Superior temporal gyrus (tissue), 1 donor: ENCODE data around the gene CHAF1A.
A peak's percentile ranks its signal among the peaks of the same experiment; 100 is the strongest.

Experiments used
- DNase-seq: peaks from one replicate; pipeline ENCODE4 v3.0.0-alpha.2; 2016; ENCODE audit errors: extremely low spot score

CHAF1A gene

GRCh38 chr19:4456476-4456842, 54.0 kb downstream of the CHAF1A start:
- peak; percentile 37 for DNase-seq

- DNase-seq, result no peak
These were observed 54.6 kb downstream of the CHAF1A start for GRCh38 chr19:4456843-4457653.

- peak; percentile 98 for DNase-seq
These were observed 55.4 kb downstream of the CHAF1A start, which contains the start of gene UBXN6 for GRCh38 chr19:4457654-4458395. Gene UBXN6, minus strand, starts transcription at chr19:4457794. Its CDS starts 97 bp downstream, at chr19:4457697.

- no peak for DNase-seq
These were observed 62.6 kb downstream of the CHAF1A start for GRCh38 chr19:4464815-4465581.

- DNase-seq, result no peak
These were observed 65.4 kb downstream of the CHAF1A start for GRCh38 chr19:4467835-4468234.

- DNase-seq, result peak; percentile 100
These were observed 69.1 kb downstream of the CHAF1A start for GRCh38 chr19:4471403-4472173.

- DNase-seq, result no peak
These were observed 69.9 kb downstream of the CHAF1A start, which contains the start of gene HDGFL2 for GRCh38 chr19:4472174-4472974. Gene HDGFL2, plus strand, starts transcription at chr19:4472297. Its CDS starts 54 bp downstream, at chr19:4472351.

- no peak for DNase-seq
These were observed 70.7 kb downstream of the CHAF1A start for GRCh38 chr19:4473011-4473762.

GRCh38 chr19:4473763-4474513, 71.5 kb downstream of the CHAF1A start:
- no peak for DNase-seq

GRCh38 chr19:4474514-4475022, 72.1 kb downstream of the CHAF1A start:
- peak; percentile 64 for DNase-seq

- no peak for DNase-seq
These were observed 74.8 kb downstream of the CHAF1A start for GRCh38 chr19:4477034-4477801.

GRCh38 chr19:4482721-4483364, 80.4 kb downstream of the CHAF1A start:
- DNase-seq, result no peak

GRCh38 chr19:4483385-4483784, 80.9 kb downstream of the CHAF1A start:
- DNase-seq, result no peak

GRCh38 chr19:4487572-4487971, 85.1 kb downstream of the CHAF1A start:
- DNase-seq, result no peak

GRCh38 chr19:4488496-4488895, 86.1 kb downstream of the CHAF1A start:
- DNase-seq, result no peak

GRCh38 chr19:4491446-4491845, 89.0 kb downstream of the CHAF1A start:
- DNase-seq, result no peak

- DNase-seq, result no peak
These were observed 90.1 kb downstream of the CHAF1A start for GRCh38 chr19:4492337-4493103.
